IPS-11a (cell line): ENCODE data around the gene HSPA14.
"Not testable (repeated sequence)": the region's sequence is repeated elsewhere in the genome, so short reads cannot be mapped to it uniquely, and the experiment has no call there.

Experiments
- H3K4me3 ChIP-seq: one replicate; pipeline ENCODE4 v1.5.1; 2013; ENCODE audit warnings: low read depth, low read length, control low read depth

Gene HSPA14

DNA sequence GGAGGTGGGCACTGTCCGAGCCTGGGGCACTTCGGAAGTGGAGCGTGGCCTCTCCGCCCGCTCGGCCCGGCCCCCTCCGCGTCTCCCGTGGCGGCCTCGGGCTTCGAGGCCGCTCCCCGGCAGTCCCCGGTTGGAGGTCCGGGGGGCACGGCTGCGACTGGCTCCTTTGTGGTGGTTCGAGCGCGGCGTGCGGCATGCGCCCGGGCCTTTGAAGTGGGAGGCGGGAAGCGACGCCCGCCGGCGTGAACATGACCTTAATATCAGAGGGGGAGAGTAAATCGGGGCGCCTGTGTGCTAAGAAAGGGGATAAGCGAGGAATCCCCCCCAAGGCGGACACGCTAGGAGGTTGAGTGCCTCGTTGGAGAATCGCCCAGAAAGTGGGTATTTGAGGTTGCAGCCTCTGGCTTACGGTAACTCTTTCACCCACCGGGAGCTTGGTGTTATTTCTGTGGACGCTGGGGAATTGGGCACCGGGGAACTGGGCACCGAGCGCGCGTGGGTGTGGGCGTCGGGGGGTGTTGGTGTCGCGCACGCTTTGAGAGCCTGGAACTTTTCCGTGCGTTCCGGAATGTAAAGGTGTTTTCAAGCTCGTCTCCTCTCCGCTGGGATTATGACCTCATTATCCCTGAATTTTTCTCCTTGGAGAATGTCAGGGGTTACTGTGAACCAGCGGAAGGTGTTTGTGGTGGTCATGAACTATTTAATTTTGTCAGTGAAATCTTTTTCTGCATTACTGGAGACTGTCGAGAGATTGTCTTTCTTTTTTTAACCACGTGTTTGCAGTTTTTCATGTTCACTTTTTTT lies 41.2 kb downstream of the HSPA14 start:
- peak overlapping the region; percentile 92 for H3K4me3 ChIP-seq

- peak overlapping the region; percentile 92 for H3K4me3 ChIP-seq
Observed at GRCh38 chr10:14879928-14880193, 41.8 kb downstream of the HSPA14 start.

- peak overlapping the region; percentile 92 for H3K4me3 ChIP-seq
Observed at GRCh38 chr10:14880229-14880628, 42.1 kb downstream of the HSPA14 start.

- H3K4me3 ChIP-seq: no peak overlapping the region
Observed at GRCh38 chr10:14884082-14884481, 46.0 kb downstream of the HSPA14 start.

- H3K4me3 ChIP-seq: no peak overlapping the region
Observed at GRCh38 chr10:14889318-14889717, 51.2 kb downstream of the HSPA14 start.

DNA sequence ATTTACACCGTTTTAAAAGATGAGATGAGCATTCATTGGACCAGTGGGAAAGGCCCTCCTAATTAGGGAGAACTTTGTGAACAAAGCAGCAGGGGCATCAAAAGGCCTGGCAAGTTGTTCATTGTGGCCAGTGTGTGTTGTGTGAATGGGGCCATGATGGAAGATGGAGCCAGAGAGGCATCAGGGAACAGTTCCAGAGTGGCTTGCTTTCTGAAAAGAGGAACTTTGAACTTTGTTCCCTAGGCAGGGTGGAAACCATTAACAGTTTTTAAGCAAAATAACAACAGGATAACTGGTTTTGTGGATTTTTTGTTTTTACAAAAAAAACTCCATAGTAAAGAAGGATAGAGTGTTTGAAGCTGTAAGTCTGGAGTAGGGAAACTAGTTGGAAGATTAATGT lies 53.0 kb downstream of the HSPA14 start:
- no peak overlapping the region for H3K4me3 ChIP-seq

DNA sequence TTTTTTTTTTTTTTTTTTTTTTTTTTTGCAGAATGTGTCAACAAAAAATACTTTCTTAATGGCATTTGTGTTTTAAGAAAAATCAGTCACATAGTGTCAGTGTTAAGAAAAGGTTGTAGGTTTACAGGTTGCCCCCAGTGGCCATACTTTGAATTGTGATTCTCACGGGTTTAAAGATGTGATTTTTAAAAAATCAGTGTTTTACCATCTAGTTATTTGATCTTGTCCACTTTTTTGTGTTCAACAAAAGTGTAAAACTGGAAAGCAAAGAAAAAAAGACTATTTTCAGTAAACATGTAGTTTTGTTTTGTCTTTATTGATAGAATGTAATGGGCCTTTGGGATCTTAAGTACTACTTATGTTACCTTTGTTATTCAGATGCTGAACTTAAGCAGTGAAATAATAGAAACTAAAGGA lies 66.2 kb downstream of the HSPA14 start:
- H3K4me3 ChIP-seq: no peak overlapping the region

DNA sequence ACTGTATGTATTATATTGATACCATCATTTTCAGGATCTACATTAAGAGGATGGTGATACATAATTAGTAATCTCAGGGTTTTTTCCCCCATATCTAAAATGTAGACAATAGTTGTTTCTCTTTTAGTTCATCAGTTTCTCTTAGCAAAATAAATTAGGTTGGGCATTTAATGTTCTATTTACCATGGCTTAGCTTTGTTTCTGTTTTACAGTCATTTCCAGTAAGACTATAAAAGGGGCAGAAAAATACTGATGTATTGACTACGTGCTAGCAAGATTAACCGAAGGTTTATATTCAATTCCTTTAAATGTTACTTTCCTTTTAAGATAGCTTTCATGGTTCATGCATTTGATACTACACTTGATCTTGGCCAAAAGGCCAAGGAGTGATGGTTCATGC lies 66.8 kb downstream of the HSPA14 start:
- no peak overlapping the region for H3K4me3 ChIP-seq

- no peak overlapping the region for H3K4me3 ChIP-seq
Observed at GRCh38 chr10:14905890-14906289, 67.8 kb downstream of the HSPA14 start.

DNA sequence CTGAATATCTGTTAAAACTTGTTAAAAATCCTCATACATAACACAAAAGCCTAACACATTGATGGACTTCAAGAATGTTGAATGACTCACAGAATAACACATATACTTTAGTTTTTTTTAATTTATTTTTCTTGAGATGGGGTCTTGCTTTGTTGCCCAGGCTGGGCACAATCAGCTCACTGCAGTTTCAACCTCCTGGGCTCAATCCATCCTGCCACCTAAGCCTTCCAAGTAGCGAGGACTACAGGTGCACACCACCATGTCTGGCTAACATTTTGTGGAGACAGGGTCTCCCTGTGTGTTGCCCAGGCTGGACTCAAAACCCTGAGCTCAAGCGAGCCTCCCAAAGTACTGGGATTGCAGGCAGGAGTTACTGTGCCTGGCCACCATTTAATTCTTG lies 68.7 kb downstream of the HSPA14 start:
- no peak overlapping the region for H3K4me3 ChIP-seq

DNA sequence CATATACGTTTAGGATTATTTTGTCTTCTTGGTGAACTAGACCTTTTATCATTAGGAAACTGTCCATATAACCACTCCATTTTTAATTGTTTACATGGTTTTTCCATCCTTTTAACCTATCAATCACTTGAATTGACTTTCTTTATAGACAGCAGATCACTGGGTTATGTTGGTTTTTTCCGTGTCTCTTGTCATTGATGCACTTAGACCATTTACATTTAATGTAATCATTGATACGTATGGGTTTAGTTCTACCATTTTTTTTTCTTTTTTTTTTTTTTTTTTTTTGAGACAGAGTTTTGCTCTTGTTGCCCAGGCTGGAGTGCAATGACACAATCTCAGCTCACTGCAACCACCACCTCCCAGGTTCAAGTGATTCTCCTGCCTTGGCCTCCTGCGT lies 69.5 kb downstream of the HSPA14 start:
- not testable (repeated sequence) for H3K4me3 ChIP-seq

DNA sequence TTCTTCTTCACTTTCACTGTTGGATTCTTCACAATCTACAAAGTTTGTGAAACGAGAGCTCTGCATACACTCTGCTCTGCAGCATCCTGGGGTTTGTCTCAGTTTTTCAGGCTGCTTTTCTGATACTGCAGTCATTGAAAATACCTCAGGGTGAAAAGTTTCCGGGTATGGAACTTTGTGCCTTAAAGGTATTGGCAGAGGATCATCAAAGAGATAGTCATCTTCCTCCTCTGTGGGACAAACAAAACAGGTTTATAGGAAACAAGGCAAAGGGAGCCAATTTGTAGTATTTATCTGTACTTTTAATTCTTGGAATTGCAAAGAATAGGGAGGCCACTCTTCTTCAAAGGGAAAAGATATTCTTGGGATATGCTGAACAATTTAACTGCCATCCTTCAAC lies 71.0 kb downstream of the HSPA14 start:
- no peak overlapping the region for H3K4me3 ChIP-seq

DNA sequence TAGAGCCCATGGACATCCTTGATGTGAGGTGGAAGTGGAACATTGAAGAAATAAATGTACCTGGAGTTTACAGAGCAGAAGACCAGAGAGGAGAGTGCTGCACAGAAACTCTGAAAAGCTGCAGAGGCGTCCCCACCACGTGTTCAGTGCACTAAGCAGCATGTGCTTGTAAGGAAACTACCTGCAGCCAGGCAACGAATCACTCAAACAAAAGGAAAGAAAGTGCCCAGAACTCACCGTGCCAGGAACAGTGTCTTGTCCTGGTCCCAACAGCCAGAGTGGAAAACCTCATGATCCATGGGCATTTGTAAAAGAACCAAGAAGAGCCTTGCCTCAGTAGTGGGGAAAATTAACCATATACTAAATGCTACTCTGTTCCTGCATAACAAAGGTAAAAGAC lies 72.8 kb downstream of the HSPA14 start:
- H3K4me3 ChIP-seq: no peak overlapping the region

DNA sequence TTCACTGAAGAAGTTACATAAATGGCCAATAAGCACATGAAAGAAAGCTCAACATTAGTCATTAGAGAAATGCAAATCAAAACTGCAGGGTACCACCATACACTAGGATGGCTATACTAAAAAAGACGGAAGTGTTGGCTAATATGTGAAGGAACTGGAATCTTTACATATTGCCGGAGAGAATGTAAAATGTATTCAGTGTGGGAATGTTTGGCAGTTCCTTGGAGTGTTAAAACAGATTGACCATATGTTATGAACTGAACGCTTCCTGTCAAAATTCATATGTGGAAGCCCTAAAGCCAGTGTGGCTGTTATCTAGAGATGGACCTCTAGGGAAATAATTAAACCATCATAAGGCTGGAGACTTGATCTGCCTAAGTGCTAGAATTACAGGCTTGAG lies 73.7 kb downstream of the HSPA14 start:
- no peak overlapping the region for H3K4me3 ChIP-seq

GRCh38 chr10:14916600-14916999 lies 78.5 kb downstream of the HSPA14 start:
- H3K4me3 ChIP-seq: no peak overlapping the region

DNA sequence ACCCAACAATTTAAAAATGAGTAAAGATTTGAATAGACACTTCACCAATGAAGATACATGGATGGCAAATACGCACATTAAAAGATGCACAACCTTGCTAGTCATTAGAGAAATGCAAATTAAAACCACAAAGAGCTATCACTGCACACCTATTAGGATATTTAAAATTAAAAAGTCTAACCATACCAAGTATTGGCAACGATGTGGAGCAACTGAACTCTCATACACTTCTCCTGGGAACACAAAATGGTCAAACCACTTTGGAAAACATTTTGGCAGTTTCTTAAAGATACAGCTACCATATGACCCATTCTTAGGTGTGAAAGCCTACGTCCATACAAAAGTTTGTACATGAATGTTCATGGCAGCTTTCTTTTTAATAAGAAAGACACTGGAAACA lies 79.7 kb downstream of the HSPA14 start:
- no peak overlapping the region for H3K4me3 ChIP-seq

DNA sequence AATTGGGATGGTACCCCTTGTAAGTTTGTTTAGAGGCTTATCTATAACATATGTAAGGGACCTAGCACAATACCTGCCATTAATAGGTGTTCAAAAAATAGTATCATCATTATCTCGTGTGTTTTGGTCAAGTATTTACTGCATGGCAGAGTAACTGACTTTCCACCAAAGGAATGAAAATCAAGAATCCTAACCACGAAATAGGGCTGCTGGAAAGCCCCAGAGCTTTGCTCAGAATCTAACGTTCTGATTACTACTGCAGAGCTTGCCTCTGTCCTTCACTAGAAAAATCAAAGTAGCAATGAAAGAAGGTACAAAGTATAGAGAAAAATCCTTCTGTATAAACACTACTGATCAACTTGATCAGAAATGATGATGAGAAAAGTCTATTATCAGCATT lies 80.9 kb downstream of the HSPA14 start:
- no peak overlapping the region for H3K4me3 ChIP-seq
